GM19023 (cell line): ENCODE measurements around the gene IZUMO4.
"Not testable (repeated sequence)": the region's sequence is repeated elsewhere in the genome, so short reads cannot be mapped to it uniquely, and the experiment has no call there.

Source experiments
- ATAC-seq: cut with Tn5 transposase; IDR thresholded peaks from one replicate; pipeline ENCODE4 v1.9.1; 2021; ENCODE audit warnings: mild to moderate bottlenecking, moderate library complexity; ENCODE audit not compliant: unreplicated experiment

Gene IZUMO4

DNA sequence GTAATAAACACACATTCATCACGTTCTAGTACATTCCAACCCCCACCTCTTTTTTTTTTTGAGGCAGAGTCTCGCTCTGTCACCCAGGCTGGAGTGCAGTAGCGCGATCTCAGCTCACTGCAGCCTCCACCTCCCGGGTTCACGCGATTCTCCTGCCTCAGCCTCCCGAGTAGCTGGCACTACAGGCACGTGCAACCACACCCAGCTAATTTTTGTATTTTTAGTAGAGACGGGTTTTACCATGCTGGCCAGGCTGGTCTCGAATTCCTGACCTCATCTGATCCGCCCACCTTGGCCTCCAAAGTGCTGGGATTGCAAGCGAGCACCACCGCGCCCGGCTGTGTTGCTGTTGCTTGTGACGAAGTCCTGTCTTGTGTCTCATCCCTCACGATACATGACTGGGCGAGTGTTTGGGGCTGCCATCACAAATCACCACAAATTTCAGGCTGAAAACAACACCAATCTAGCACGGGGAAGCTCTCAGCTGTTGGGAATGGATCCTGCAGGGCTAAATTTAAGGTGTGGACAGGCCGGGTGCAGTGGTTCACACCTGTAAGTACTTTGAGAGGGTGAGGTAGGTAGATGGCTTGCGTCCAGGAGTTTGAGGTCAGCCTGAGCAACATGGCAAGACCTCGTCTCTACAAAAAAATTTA, 16.3 kb upstream of the IZUMO4 start:
- no peak for ATAC-seq

DNA sequence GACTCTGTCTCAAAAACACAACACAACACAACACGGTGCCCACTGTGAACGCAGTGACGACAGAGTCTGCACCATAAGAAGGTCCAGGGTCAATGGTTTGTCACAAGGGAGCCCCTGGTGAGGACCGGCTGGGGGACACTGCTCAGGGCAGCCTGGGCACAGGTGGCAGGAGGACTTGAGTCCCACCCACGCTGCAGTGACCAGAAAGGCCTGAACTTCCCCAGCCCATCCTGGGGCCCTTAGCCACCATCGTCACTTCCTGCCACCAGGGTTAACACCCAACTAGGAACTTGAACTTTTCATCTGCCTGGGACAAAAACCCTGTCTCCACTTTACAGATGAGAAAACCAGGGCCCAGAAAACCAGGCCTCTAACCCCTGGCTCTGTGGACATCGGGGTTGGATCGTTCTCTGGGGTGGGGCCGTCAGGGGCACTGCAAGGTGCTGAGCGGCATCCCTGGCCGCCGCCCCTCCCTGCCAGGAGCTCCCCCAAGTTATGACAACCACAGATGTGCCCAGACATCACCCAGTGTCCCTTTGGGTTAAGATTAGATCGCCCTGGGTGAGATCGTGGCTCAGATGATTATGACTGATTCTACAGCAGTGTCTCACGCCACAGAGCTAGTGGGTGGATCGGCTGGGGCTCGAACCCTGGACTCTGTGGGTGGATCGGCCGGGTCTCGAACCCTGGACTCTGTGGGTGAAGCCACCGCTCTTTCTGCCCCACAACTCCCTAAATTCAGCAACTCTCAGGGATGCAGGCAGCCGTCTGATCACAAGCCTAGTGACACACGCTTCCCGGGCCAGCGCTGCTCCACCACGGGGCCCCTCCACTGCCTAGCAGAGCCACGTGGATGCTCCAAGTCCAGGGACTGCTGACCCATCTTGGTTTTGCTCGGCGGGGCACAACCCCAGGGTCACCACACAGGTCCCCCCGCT, 14.6 kb upstream of the IZUMO4 start:
- no peak for ATAC-seq

DNA sequence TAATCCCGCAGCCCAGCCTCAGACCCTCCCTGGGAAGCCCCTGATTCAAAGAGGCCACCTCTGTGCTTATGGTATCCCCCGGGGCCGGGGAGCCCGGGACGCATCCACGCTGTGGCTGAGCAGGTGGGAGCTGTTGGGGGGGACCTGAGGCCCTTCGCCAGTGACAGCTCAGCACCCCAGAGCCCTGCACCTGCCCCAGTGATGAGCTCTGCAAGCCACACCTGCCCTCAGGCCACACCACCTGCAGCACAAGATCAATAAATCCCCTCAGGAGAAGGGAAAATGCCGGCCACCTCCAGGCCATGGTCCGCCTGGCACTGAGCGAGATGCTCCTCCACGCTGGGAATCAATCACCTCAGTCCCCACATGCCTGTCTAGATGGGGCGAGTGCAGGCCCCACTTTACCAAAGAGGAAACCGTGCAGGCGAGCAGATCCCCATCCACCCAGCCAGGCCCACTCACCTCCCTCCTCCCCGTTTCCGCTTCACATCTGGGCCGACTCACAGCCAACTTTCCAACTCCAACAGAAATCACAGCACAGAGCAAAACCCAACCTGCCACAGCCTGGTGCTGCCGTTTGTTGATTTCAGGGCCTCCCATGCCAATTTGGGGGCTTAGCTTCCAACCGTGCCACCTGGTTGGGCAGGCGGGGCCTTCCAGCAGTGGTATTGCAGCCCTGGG, 13.4 kb upstream of the IZUMO4 start:
- ATAC-seq: no peak

DNA sequence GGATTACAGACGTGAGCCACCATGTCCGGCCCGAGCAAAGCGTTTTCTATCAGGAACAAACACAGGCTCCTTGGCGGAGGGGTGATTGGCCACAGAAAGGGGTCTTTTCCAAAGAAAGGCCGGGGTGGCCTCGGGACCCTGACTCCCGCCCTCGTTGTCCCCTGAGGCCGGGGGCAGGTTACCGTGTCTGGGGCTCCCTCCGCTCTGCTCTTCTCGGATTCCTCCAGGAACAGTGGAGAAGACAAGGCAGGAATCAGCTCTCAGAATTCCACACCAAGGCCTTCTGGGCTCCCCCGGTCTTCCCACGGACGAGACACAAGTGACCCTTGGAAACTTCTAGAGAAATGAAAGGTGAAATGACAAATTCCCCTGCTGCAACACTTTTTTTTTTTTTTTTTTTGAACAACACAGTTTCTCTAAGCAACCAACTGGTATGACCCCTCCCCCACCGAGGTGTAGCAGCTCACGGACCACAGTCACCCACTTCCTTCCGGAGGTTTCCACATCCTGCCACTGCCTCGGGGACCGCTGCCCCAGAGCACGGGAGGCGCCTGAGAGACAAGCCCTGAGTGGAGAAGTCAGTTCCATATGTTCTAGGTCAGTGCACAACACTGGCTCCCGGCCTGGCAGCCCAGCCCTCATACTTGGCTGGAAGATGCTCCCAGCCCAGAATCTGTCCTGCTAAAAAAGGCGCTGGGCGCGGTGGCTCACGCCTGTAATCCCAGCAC, 11.6 kb upstream of the IZUMO4 start:
- no peak for ATAC-seq

DNA sequence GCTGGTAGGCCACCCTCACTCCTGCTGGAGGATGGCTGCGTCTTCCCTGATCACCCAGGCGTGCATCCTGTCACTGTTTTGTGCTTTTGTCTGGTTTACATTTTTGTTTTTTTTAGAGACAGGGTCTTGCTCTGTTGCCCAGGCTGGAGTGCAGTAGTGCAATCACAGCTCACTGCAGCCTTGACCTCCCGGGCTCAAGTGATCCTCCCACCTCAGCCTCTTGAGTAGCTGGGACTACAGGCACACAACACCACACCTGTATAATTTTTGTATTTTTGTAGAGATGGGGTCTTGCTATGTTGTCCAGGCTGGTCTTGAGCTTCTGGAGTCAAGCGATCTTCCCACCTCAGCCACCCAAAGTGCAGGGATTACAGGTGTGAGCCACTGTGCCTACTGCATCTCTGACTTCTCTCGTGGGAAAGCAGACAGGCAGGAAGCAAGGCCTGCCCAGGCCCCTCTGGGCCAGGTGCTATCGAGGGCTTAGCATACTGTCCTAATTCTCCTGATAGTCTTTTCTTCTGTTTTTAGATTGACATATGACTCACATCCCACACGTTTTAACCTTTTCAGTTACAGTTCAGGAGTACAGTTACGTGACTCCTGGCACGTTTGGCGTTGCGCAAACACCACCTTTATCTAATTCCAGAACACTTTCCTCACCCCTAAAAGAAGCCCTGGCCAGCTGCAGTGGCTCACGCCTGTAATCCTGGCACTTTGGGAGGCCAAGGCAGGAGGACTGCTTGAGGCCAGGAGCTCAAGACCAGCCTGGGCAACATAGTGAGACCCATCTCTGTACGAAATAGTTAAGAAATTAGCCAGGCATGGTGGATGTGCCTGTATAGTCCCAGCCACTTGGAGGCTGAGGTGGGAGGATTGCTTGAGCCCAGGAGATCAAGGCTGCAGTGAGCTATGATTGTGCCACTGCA, 9.8 kb upstream of the IZUMO4 start:
- not testable (repeated sequence) for ATAC-seq

DNA sequence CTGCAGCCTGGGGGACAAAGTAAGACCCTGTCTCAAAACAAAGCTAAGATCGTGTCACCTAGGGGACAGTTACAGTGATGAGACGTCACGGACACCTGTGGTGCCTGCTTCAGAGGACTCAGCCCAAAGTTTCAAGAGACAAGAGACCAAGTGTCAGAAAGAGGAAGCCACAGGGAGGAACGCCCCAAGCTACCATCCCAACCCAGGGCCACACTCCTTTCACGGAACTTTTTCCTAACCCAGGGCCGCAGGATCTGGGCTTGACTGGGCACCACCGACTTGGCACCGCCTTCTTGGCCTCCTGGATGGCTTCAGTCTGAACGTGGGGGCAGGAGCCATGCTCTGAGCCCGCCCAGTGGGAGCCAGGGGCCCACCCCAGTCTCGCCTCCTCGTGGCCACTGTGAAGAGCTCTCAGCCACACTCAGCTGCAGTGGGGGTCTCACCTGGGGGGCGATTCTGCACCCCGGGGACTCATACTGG, 9.1 kb upstream of the IZUMO4 start:
- no peak for ATAC-seq

DNA sequence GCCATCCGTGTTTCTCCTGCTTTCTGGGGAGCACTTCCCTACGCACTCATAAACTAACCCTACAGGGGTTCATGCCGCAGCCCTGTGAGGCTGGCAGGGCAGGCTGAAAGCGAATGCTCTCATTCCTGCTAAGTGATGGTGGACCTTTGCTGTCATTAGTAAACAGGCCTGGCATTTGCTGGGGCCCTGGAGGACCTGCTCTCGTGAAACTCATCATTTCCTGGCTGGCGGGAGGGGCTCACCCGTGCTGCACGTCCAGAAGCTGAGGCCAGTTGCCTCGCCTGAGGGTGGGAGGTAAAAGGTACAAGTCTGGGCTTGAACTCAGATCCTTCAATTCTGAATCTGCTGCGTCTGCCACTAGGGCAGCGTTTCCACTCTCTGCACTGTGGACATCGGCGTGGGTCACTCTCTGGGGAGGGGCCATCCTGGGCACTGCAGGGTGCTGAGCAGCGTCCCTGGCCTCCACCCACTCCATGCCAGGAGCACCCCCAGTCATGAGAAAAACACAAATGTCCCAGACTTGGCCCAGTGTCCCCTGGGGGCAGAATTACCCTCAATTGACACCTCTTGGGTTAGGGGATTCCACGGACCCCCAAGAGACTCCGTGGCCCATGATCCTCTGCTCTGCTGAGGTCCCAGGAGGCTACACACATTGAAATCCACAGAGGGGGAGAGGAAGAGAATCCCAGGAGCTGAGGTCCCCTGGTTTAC, 7.6 kb upstream of the IZUMO4 start:
- ATAC-seq: no peak

DNA sequence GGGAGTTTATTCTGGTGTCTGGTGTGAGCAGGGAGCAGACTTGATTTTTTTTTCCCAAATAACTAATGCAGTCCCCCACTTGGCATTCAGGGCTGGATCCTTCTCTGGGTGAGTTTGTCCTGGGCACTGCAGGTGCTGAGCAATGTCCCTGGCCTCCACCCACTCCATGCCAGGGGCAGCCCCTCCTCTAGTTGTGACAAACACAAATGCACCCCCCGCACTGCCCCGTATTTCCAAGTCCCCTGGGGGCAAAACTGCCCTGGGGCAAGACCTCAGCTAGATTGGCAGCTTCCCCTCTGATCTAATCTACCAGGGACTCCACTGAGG, 7.0 kb upstream of the IZUMO4 start:
- ATAC-seq: no peak

DNA sequence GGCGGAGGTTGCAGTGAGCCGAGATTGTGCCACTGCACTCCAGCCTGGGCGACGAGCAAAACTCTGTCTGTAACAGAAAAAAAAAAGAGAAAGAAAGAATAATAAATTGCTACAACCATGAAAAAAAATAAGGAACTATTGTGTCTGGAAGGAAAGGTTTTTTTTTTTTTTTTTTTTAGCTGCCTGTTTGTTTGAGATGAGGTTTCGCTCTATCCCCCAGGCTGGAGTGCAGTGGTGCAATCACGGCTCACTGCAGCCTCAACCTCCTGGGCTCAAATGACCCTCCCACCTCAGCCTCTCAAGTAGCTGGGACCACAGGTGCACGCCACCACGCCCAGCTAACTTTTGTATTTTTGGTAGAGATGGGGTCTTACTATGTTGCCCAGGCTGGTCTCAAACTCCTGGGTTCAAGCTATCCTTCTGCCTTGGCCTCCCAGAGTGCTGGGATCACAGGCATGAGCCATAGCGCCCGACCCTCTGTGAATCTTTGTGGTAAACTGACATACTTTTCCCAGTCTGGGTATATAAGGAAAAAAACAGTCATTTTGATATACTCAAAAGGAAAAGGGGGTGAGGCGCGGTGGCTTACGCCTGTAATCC, 4.7 kb upstream of the IZUMO4 start:
- not testable (repeated sequence) for ATAC-seq

DNA sequence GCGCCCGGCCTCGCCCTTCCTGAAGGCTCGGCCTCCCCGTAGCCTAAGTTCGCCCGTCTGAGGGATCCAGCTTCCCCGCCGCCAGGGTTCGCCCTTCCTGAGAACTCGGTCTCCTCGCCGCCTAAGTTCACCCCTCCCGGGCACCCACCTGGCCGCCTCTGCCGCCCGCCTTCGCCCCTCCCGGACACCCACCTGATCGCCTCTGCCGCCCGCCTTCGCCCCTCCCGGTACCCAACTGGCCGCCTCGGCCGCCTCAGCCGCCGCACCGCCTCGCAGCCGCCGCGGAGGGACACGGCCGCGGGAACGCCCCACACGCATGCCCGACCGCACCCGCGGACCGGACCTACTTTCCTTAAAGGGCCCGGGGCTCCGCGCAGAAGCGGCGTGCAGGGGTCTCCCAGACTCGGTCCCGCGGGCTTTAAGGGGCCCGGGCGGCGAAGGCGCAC, 658 bp upstream of the IZUMO4 start, which contains the start of gene MOB3A:
Gene MOB3A, minus strand, starts transcription at position 293 of the 446 bp plus-strand sequence. CDS start 17,766 bp downstream, outside the sequence.
- no peak for ATAC-seq

DNA sequence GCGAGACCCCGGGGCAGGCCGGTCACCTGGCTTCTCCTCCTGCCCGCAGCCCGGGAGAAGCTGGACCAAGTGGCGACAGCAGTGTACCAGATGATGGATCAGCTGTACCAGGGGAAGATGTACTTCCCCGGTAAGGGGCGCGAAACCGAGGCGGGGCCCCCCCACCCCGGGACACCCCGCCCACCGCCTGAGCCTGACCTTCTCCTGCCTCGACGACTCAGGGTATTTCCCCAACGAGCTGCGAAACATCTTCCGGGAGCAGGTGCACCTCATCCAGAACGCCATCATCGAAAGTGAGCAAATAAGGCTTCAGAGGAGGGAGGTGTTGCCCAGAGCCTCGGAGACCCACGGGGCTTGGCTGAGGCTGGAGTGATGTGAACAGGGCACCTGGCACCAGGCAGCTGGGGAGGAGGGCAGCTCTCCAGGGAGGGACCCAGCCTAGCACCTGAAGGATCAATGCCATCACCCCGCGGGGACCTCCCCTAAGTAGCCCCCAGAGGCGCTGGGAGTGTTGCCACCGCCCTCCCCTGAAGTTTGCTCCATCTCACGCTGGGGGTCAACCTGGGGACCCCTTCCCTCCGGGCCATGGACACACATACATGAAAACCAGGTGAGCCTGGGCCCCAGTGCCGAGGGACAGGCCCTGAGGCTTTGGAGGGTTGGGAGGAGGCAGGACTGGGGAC, 629 bp downstream of the IZUMO4 start:
- no peak for ATAC-seq

DNA sequence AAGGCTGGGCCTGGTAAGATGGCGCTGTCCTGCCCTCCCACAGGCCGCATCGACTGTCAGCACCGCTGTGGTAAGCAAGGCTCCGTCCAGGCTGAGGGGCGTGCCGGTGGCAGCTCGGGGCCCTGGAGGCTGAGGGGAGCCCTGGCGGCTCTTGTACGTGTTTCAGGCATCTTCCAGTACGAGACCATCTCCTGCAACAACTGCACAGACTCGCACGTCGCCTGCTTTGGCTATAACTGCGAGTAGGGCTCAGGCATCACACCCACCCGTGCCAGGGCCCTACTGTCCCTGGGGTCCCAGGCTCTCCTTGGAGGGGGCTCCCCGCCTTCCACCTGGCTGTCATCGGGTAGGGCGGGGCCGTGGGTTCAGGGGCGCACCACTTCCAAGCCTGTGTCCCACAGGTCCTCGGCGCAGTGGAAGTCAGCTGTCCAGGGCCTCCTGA, 1.2 kb downstream of the IZUMO4 start:
- ATAC-seq: no peak

DNA sequence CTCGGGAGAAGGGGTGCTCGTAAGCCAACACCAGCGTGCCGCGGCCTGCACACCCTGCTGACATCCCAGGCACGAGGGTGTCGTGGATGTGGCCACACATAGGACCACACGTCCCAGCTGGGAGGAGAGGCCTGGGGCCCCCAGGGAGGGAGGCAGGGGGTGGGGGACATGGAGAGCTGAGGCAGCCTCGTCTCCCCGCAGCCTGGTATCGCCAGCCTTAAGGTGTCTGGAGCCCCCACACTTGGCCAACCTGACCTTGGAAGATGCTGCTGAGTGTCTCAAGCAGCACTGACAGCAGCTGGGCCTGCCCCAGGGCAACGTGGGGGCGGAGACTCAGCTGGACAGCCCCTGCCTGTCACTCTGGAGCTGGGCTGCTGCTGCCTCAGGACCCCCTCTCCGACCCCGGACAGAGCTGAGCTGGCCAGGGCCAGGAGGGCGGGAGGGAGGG, 2.4 kb downstream of the IZUMO4 start:
- no peak for ATAC-seq

DNA sequence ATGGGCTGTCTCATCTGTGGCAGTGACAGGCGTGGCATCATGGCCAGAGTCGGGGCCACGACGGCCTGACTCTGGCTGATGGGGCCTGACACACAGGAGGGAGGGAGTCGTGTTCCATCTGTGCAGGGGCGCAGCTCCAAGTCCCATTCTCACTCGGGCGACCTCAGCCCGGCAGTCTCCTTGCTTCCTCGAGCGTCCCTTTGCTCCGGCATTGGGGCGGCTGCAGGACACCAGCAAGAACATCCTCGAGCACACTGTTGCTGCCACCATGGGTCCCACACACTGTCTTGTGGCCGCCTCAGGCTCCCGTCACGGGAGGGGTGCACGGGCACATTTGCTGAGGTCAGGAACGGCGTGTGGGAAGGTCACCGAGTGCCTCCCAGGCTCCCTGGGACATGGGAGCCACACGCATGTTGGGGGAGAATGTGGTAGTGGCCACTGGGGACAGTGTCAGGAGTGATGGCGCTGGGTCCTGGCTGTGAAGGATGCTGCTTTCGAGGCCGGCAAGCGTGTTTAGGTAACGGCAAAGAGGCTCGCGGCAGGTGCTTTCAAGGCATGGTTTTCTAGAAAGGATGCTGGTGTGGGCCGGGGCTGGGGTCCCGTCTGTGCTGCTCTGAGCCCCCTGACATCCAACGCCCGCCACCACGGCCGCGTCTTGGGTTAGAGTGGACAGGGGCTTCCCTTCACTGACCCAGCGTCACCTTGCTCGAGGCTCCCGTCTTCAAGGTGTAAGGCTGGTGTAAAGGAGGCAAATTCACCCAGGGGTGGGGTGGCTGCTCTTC, 3.4 kb downstream of the IZUMO4 start:
- no peak for ATAC-seq

DNA sequence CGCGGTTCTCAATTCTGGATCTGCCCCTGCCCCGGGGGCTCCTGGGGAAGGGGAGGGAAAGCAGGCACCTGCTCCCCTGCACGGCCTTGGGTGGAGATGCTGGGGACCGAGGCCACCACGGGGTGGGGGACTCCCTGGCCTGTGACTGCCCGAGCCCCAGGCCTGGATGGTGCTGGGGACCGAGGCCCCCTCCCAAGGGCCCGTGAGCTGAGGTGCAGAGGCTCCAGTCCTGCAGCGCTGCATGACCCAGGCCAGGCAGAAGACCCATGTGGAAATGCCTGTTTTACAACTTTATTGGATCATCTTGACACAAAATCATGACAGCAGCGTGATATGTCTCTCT, 4.0 kb downstream of the IZUMO4 start:
- ATAC-seq: no peak

DNA sequence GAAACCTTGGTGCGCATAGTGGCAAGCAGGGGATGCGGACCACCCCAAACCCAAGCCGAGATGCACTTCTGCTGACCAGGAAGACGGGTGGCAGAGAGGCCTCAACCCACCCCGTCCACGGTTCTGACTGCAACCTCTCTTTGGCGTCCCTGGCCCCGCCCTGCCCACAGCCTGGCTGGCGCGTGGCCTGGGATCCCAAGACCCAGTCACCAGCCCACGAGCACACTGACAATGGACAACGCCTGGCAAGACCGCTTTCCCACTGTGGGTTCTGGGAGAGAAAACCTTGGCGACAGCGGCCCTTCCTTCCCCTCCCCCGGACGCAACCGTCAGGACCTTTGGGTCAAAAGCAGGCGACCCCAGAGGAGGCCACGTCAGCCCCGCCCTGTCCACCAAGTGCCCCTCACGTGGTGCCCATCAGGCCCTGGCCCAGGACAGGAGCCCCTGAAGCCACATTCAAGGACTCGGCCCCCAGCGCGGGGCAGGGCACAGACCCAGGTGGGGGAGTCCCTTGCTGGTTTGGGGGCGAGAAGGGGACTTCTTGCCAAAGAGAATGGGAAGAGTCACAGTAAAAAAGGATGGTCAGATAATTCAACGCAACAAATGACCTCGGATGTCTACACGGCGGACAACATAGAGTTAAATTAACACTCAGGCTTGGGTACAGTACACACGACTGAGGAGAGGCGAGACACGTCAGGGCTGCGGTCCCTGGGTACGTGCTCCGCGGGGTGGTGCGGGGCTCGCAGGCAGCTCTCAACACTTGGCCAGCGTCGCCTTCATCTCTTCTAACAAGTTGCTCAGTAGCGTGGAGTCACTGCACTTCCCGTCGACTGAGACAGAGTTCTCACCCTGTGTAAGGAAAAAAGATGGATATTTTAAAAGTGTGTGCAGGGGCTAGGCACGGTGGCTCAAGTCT, 5.0 kb downstream of the IZUMO4 start:
- no peak for ATAC-seq
